K562 (cell line): ENCODE data around the gene BLID. TPM values are rescaled to one million over a fixed set of nuclear protein-coding genes. Genes with fewer than 3 reads are reported as not detected.

Experiments used
- ATAC-seq: fragments of 200-7000 bp; cut with Tn5 transposase; 3 replicates; pipeline ENCODE4 v1.9.1; 2020; ENCODE audit warnings: moderate library complexity
- Bru-seq: library from RNA; stranded (reverse); fragments of 400-500 nt; gene quantifications from one replicate; lab custom pipeline; 2021; lab: Mats Ljungman, UMichigan
- BruChase-seq, 2 experiments: library from RNA; stranded (reverse); fragments of 400-500 nt; gene quantifications; one replicate each; lab custom pipeline; 2021; lab: Mats Ljungman, UMichigan
- BruUV-seq: library from RNA; stranded (reverse); fragments of 400-500 nt; replicated peaks from 2 replicates; lab custom pipeline; 2021; lab: Mats Ljungman, UMichigan
- CTCF ChIA-PET: fragments of 300-600 bp; formaldehyde crosslinking; extraction: SDS; loops from one replicate; lab custom pipeline; 2021; ENCODE audit warnings: low intra/inter-chr PET ratio; lab: Yijun Ruan, JAX
- POLR2A ChIA-PET: fragments of 300-600, 350-650 bp; sonication (Branson Sonifier 250); formaldehyde crosslinking; extraction: SDS; loops from one replicate; lab custom pipeline; 2021; ENCODE audit warnings: antibody characterized with exemption, inconsistent platforms; lab: Yijun Ruan, JAX
- DNase-seq, 4 experiments: peaks; one replicate each; pipeline versions ENCODE4 v3.0.0 to v3.0.0-alpha.2; 2011 to 2018; ENCODE audit warnings: low spot score in 3 of 4, mixed read lengths in 3 of 4; ENCODE audit errors: extremely low read depth in 1 of 4
- FAIRE-seq: peaks from 2 replicates; lab custom pipeline; 2011; peaks lifted over from hg19 to GRCh38; lab: Jason Lieb, UNC
- H2AFZ ChIP-seq: 2 replicates; pipeline ENCODE4 v1.6.0; 2011; ENCODE audit warnings: low read depth, low read length, control low read depth, inconsistent platforms
- H3K27ac ChIP-seq: fragments of 200-600 bp; 3 replicates; pipeline ENCODE4 v1.8.0; 2011; ENCODE audit warnings: low read depth, mild to moderate bottlenecking, control low read depth, inconsistent platforms, low read length, moderate library complexity, mixed read lengths; ENCODE audit errors: extremely low read depth
- H3K27me3 ChIP-seq, 2 experiments: fragments of 300-600 bp in 1 of 2; 2 replicates in 1 of 2; 3 replicates in 1 of 2; pipeline versions ENCODE4 v1.6.0 to v1.8.0; 2011; ENCODE audit warnings: inconsistent platforms in 2 of 2, low read length in 2 of 2, mild to moderate bottlenecking in 1 of 2, mixed read lengths in 1 of 2, moderate library complexity in 1 of 2; ENCODE audit not compliant: control insufficient read depth in 2 of 2, insufficient read depth in 2 of 2
- H3K36me3 ChIP-seq: fragments of 300-600 bp; 3 replicates; pipeline ENCODE4 v1.8.0; 2011; ENCODE audit warnings: mild to moderate bottlenecking, low read length, inconsistent platforms; ENCODE audit not compliant: control insufficient read depth, insufficient read depth
- H3K4me1 ChIP-seq, 2 experiments: fragments of 200-600 bp in 1 of 2; replicated peaks in 1 of 2; 2 replicates in 1 of 2; 3 replicates in 1 of 2; pipeline versions ENCODE4 v1.5.1 to v1.8.0; 2011; ENCODE audit warnings: inconsistent platforms in 2 of 2, low read length in 2 of 2, mild to moderate bottlenecking in 1 of 2, mixed read lengths in 1 of 2, moderate library complexity in 1 of 2; ENCODE audit not compliant: control insufficient read depth in 2 of 2, insufficient read depth in 2 of 2
- H3K4me2 ChIP-seq: 2 replicates; pipeline ENCODE4 v1.6.1; 2011; ENCODE audit warnings: low read length, control low read depth, inconsistent platforms, mixed read lengths; ENCODE audit not compliant: insufficient read depth
- H3K4me3 ChIP-seq: fragments of 200-600 bp; sonication (generic), shearing (Covaris generic); 2 replicates; pipeline ENCODE4 v1.5.1; 2016; ENCODE audit warnings: control low read depth, inconsistent platforms
- H3K79me2 ChIP-seq: fragments of 200-600 bp; 3 replicates; pipeline ENCODE4 v1.8.0; 2011; ENCODE audit warnings: low read length, inconsistent platforms; ENCODE audit not compliant: control insufficient read depth, insufficient read depth
- H3K9ac ChIP-seq, 2 experiments: 2 replicates each; pipeline versions ENCODE4 v1.6.0 to v1.6.1; 2011; ENCODE audit warnings: low read depth in 2 of 2, low read length in 2 of 2, control low read depth in 1 of 2, inconsistent platforms in 1 of 2, mild to moderate bottlenecking in 1 of 2, mixed read lengths in 1 of 2; ENCODE audit not compliant: insufficient read depth in 1 of 2
- H3K9me1 ChIP-seq: one replicate; pipeline ENCODE4 v1.6.0; 2011; ENCODE audit warnings: inconsistent platforms, mild to moderate bottlenecking, low read length, moderate library complexity; ENCODE audit not compliant: control insufficient read depth, insufficient read depth
- H3K9me3 ChIP-seq: replicated peaks from 2 replicates; pipeline ENCODE4 v1.5.1; 2011; ENCODE audit warnings: low read depth, low read length, inconsistent platforms; ENCODE audit not compliant: control insufficient read depth, insufficient read depth
- H4K20me1 ChIP-seq: replicated peaks from 2 replicates; pipeline ENCODE4 v1.6.1; 2011; ENCODE audit warnings: low read length, inconsistent platforms, mixed read lengths; ENCODE audit not compliant: control insufficient read depth, insufficient read depth
- CTCF ChIP-seq, 3 experiments: IDR thresholded peaks in 2 of 3; conservative IDR thresholded peaks in 1 of 3; 2 replicates each; pipeline ENCODE4 v1.5.1; 2011 to 2012; ENCODE audit warnings: low read length in 3 of 3, mild to moderate bottlenecking in 3 of 3, control low read depth in 2 of 3, improper control_type of control experiment in 1 of 3, inconsistent platforms in 1 of 3, low read depth in 1 of 3, mixed read lengths in 1 of 3, moderate library complexity in 1 of 3; ENCODE audit not compliant: insufficient read depth in 2 of 3
- ZNF512 ChIP-seq: IDR thresholded peaks from 2 replicates; pipeline ENCODE4 v1.6.1; 2016; ENCODE audit warnings: missing genetic modification characterization, missing compliant biosample characterization
- ZNF75A ChIP-seq: fragments of 450-650 bp; formaldehyde crosslinking; IDR thresholded peaks from 2 replicates; pipeline ENCODE4 v1.4.0; 2020; ENCODE audit warnings: mild to moderate bottlenecking
- WGBS: fragments of 100-300 bp; shearing (Covaris generic); methylation state at CpG from one replicate; pipeline ENCODE4 v1.1.6; 2016; ENCODE audit warnings: low coverage, mixed read lengths; ENCODE audit not compliant: insufficient coverage; ENCODE audit errors: missing lambda C conversion rate; 5-methylcytosine and 5-hydroxymethylcytosine counted together
- in situ Hi-C: fragments of 300-500 bp; cut with MboI; formaldehyde crosslinking; loops from 4 replicates; pipeline ENCODE4 v1.15.0; 2018; ENCODE audit warnings: inconsistent platforms, mixed read lengths
- intact Hi-C: fragments of 100-400 bp; cut with micrococcal nuclease; formaldehyde crosslinking; loops from 2 replicates; pipeline ENCODE4 v1.14.2; 2022
- long read RNA-seq, 3 experiments: library from polyadenylated mRNA in 2 of 3; library from RNA in 1 of 3; unstranded in 2 of 3; stranded (forward) in 1 of 3; transcript quantifications; one replicate each; pipeline ENCODE4 v2.0.0, GENCODE V29; 2019 to 2022
- polyA minus RNA-seq, 3 experiments: library from RNA; depleted of rRNA, polyadenylated mRNA; stranded (reverse); fragments of >200 nt; gene quantifications; 2 replicates each; pipeline ENCODE4 v1.2.3, GENCODE V29; 2011
- polyA plus RNA-seq, 8 experiments: library from polyadenylated mRNA; depleted of rRNA in 4 of 8; stranded (reverse) in 5 of 8; unstranded in 3 of 8; fragments of >200 nt; fragmentation: Nextera tagmentation in 2 of 8; fragmentation: Illumina TruSeq in 1 of 8; extraction: Ambion mirVana in 2 of 8; extraction: Trizol in 1 of 8; gene quantifications; 2 replicates each; pipeline versions ENCODE4 v1.2.1 to v1.2.3, GENCODE V29; 2011 to 2014; ENCODE audit warnings: inconsistent platforms in 1 of 8, missing spikeins in 1 of 8
- total RNA-seq, 7 experiments: library from RNA; depleted of rRNA in 6 of 7; stranded (reverse); fragments of >200 nt in 6 of 7; fragmentation: Illumina TruSeq in 2 of 7; extraction: Trizol in 2 of 7; gene quantifications; 2 replicates each; pipeline versions ENCODE4 v1.2.1 to v1.2.3, GENCODE V29; 2011 to 2021; ENCODE audit warnings: low replicate concordance in 1 of 7

BLID gene
- not detected in 2 replicates for total RNA-seq (2011; cell fraction: chromatin; rRNA removed; ENCODE audit: low replicate concordance)
- not detected in 2 replicates for total RNA-seq (2011; cell fraction: nucleolus; rRNA removed)
- total RNA-seq (2011; cell fraction: nucleoplasm; rRNA removed) = not detected in 2 replicates
- total RNA-seq (2014; rRNA removed) = not detected in 2 replicates
- not detected in 2 replicates for total RNA-seq (2014; rRNA removed; fragmentation: Illumina TruSeq; extraction: Trizol)
- total RNA-seq (2015; rRNA removed; fragmentation: Illumina TruSeq; extraction: Trizol) = not detected in 2 replicates
- not detected in 2 replicates for total RNA-seq (2021)
- not detected in 2 replicates for polyA plus RNA-seq (2011; rRNA removed)
- not detected in 2 replicates for polyA plus RNA-seq (2011; cell fraction: cytosol; rRNA removed)
- not detected in 2 replicates for polyA plus RNA-seq (2011; cell fraction: nucleus; rRNA removed)
- not detected in 2 replicates for polyA plus RNA-seq (2012)
- not detected in 2 replicates for polyA plus RNA-seq (2014; fragmentation: Illumina TruSeq; extraction: Trizol)
- polyA plus RNA-seq (2014; fragmentation: Nextera tagmentation; extraction: Ambion mirVana) = not detected
- polyA plus RNA-seq (2014; rRNA removed) = not detected in 2 replicates
- polyA minus RNA-seq (2011; rRNA and poly(A)+ RNA removed) = not detected in 2 replicates
- not detected in 2 replicates for polyA minus RNA-seq (2011; cell fraction: cytosol; rRNA and poly(A)+ RNA removed)
- polyA minus RNA-seq (2011; cell fraction: nucleus; rRNA and poly(A)+ RNA removed) = not detected in 2 replicates
- percentile 38 among the genes with signal in this experiment for Bru-seq, nascent RNA
- percentile 28 among the genes with signal in this experiment for BruChase-seq, experiment 1, labeled RNA remaining after a 2-hour chase
- percentile 31 among the genes with signal in this experiment for BruChase-seq, experiment 2, labeled RNA remaining after a 6-hour chase
- long read RNA-seq, experiment 1 = 0 reads
- long read RNA-seq, experiment 2 = 0 reads
- long read RNA-seq, experiment 3 = 0 reads

GRCh38 chr11:122115524-122116379 is at the start of gene BLID:
Gene BLID (minus strand): TSS chr11:122116215. CDS start chr11:122115922, 293 bp downstream.
- TF ChIP-seq ZNF512 = no peak
- 0 out of 6 replicates have a peak, but pooled peaks of 1 of the 3 experiments have one; percentile 21 for TF ChIP-seq CTCF (IDR thresholded peaks at IDR 0.05 in 2 of 3, conservative IDR thresholded peaks at IDR 0.05 in 1 of 3; ENCODE audit: insufficient read depth in 2 of 3, low read depth in 1 of 3, low read length in 3 of 3)
- TF ChIP-seq ZNF75A (CRISPR knock-in tag) = no peak
- in situ Hi-C loops (no loop called here), intact Hi-C loops (no loop called here)
- H3K9ac ChIP-seq = no peak within 1 kb of the TSS
- no peak within 1 kb of the TSS for H2AFZ ChIP-seq
- no peaks in the 10 kb centered on the region; the same call in 1 of the 2 replicates for H3K9me3 ChIP-seq
- H3K4me1 ChIP-seq = no peaks in the 10 kb centered on the region
- ATAC-seq (no peak), DNase-seq (peak in 1 of 4 experiments; percentile 2), FAIRE-seq (no peak)
- no peak within 1 kb of the TSS for H3K4me3 ChIP-seq
- no TSS peak for BruUV-seq
- ChIA-PET POLR2A (no interaction called here), CTCF (no interaction called here)
- no peak within 1 kb of the TSS for H3K4me2 ChIP-seq
- H3K79me2 ChIP-seq = no peaks in the 10 kb centered on the region
- H3K27me3 ChIP-seq = no peaks in the 10 kb centered on the region
- no peaks in the 10 kb centered on the region for H3K9me1 ChIP-seq
- H4K20me1 ChIP-seq = no peaks in the 10 kb centered on the region
- H3K36me3 ChIP-seq = no peaks in the 10 kb centered on the region
- WGBS = 3% methylated on average over 11 of the region's 11 CpGs
- no peak within 1 kb of the TSS for H3K27ac ChIP-seq
